C4-2B (cell line): ENCODE measurements around the gene UBN2.

Source experiments
- ZFX ChIP-seq: fragments of 450-650 bp; IDR thresholded peaks from 2 replicates; pipeline ENCODE4 v1.6.1; 2017
- TF ChIP-seq, protein P1 (sequence below): fragments of 450-650 bp; conservative IDR thresholded peaks from 2 replicates; pipeline ENCODE4 v1.5.1; 2017; ENCODE audit warnings: mild to moderate bottlenecking

DNA sequence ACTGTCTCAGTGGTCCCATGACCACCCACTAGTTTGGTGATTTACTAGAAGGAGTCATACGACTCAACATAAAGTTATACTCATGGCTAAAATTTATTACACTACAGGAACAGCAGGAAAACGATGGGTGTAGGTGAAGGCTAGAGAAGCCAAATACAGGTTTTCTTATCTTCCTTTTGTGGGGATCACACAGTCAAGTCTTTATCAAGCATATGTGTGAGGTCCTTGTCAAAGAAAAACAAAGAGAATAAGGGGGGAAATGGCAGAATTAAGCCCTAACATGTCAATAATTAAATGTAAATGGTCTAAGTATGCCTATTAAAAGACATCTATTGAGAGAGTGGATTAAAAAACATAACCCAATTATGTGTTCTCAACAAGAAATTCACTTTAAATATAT lies 47.8 kb upstream of the UBN2 start:
- TF ChIP-seq, protein P1, sequence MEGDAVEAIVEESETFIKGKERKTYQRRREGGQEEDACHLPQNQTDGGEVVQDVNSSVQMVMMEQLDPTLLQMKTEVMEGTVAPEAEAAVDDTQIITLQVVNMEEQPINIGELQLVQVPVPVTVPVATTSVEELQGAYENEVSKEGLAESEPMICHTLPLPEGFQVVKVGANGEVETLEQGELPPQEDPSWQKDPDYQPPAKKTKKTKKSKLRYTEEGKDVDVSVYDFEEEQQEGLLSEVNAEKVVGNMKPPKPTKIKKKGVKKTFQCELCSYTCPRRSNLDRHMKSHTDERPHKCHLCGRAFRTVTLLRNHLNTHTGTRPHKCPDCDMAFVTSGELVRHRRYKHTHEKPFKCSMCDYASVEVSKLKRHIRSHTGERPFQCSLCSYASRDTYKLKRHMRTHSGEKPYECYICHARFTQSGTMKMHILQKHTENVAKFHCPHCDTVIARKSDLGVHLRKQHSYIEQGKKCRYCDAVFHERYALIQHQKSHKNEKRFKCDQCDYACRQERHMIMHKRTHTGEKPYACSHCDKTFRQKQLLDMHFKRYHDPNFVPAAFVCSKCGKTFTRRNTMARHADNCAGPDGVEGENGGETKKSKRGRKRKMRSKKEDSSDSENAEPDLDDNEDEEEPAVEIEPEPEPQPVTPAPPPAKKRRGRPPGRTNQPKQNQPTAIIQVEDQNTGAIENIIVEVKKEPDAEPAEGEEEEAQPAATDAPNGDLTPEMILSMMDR: no peak
- TF ChIP-seq ZFX: no peak
